Activated CD8-positive, alpha-beta memory T cell treated with anti-CD3 and anti-CD28 coated beads, Interleukin-2, amount 10 ng/mL, durations not matched to agents 7 days and 5 days (primary cell): Measurements from ENCODE around the gene SLC9A9. TPM values are rescaled to one million over a fixed set of nuclear protein-coding genes. Genes with fewer than 3 reads are reported as not detected.

ENCODE experiments used
- ATAC-seq: fragments of 150-1000 bp; cut with Tn5 transposase; one replicate; pipeline ENCODE4 v1.10.0; 2021; ENCODE audit warnings: moderate library complexity
- CTCF ChIA-PET: fragments of 350-600 bp; sonication (Branson Sonifier 250); formaldehyde crosslinking; loops from one replicate; lab custom pipeline; 2021; ENCODE audit warnings: antibody characterized with exemption; lab: Charles Lee
- DNase-seq: peaks from one replicate; pipeline ENCODE4 v3.0.0-alpha.2; 2020
- H3K27ac Mint-ChIP-seq: one replicate; pipeline ENCODE4 v1.8.0; 2021; ENCODE audit warnings: mild to moderate bottlenecking, mixed read lengths
- H3K27me3 Mint-ChIP-seq: one replicate; pipeline ENCODE4 v1.8.0; 2021; ENCODE audit warnings: mixed read lengths
- H3K36me3 Mint-ChIP-seq: one replicate; pipeline ENCODE4 v1.8.0; 2021; ENCODE audit warnings: mild to moderate bottlenecking, mixed read lengths
- H3K4me1 Mint-ChIP-seq: one replicate; pipeline ENCODE4 v1.8.0; 2021; ENCODE audit warnings: mixed read lengths
- H3K4me3 Mint-ChIP-seq: one replicate; pipeline ENCODE4 v1.8.0; 2021; ENCODE audit warnings: mild to moderate bottlenecking, moderate library complexity, mixed read lengths
- H3K9me3 Mint-ChIP-seq: one replicate; pipeline ENCODE4 v1.8.0; 2022; ENCODE audit warnings: low read depth, mixed read lengths
- total RNA-seq, 2 experiments: library from RNA; stranded (reverse); gene quantifications; one replicate each; pipeline ENCODE4 v1.2.3, GENCODE V29; 2021

SLC9A9 gene
- total RNA-seq, 2 experiments from 2014 or later, result 6.8 to 10.8 TPM

DNA sequence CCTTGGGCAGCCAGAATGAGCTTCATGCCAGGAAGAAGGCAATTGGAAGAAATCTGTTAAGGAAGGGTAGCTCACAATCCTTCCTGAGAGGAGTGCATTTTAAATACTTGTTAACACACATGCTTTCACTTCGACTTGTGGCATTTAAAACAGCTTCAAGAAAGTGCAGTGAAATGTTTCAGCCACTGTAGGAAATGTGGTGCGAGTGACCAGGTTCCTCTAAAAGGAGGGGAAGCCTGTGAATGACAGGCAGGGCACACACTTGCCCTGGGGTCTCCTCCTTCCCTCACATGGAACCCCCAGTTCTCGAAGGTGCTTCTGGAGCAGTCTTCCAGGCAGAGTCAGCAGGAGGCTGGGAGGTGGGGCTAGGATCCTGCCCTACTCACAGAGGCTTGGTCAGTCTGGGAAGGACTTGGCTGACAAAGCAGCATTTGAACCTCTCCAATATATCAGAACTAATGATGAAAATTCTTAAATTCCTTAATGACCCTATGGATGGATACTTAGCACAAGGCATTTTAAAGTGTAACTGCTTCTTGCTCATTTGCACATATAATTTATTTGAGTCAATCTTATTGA, 370.1 kb downstream of the SLC9A9 start:
- ATAC-seq, result no peak
- CTCF ChIA-PET, result no interaction called here

DNA sequence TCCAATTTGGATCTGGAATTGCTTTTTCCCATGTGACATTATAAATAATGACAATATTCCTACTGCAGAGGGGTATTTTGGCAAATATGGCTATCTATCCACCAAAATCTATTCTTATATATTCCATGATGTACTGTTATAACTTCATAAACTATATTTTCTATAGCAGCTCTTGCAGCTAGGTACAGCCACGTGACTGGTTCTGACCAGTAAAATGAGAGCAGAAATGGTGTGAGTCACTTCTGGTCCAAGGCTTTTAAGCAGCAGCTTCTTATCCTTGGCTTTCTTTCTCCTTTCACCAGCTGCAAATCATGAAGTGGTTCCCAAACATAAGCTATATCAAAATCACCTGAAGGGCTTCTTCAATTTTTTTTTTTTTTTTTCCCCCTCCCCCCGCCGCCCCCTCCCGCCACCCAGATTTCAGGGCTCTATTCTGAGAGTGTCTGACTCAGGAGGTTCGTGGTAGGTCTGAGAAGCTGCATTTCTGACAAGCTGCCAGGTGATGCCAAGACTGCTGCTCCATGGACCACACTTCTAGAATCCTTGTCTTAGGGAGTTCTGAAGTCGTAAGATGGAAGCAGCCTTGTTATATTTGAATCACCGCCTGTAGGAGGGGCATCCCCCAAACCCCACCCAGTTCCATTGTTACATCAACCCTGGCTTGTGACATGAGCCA, 371.2 kb downstream of the SLC9A9 start:
- CTCF ChIA-PET, result no interaction called here
- no peak for DNase-seq
- H3K27me3 Mint-ChIP-seq, result no peaks in the 10 kb centered on the region

More for the DNA sequence above, 370.1 kb downstream of the SLC9A9 start:
- no peaks in the 10 kb centered on the region for H3K27me3 Mint-ChIP-seq
- H3K4me3 Mint-ChIP-seq, result no peak overlapping the region
- H3K27ac Mint-ChIP-seq, result no peak overlapping the region
- no peaks in the 10 kb centered on the region for H3K9me3 Mint-ChIP-seq
- no peaks in the 10 kb centered on the region for H3K36me3 Mint-ChIP-seq
- no peak for DNase-seq
- H3K4me1 Mint-ChIP-seq, result no peaks in the 10 kb centered on the region

DNA sequence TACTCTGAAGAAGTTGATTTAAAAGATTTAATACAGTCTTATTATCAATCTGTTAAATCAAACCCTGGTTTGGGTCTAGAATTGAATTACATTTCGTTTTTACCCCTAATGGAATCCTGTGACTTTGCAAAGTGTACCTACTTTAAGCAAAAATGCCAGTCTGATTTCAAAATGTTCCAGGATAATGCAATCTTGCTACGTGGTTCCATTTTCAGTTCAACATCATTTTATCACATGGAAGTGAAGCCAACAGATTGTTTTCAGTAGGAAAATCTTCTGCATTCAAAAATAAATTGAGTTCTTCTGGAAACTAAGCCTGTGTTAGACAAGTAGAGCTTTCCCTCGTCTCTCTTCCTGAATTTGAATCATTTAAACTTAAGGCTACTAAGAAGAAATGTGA, 372.3 kb downstream of the SLC9A9 start:
- H3K9me3 Mint-ChIP-seq, result no peaks in the 10 kb centered on the region
- H3K27me3 Mint-ChIP-seq, result no peaks in the 10 kb centered on the region
- ATAC-seq, result no peak
- H3K4me1 Mint-ChIP-seq, result no peaks in the 10 kb centered on the region
- no peak overlapping the region for H3K4me3 Mint-ChIP-seq
- H3K36me3 Mint-ChIP-seq, result no peaks in the 10 kb centered on the region
- CTCF ChIA-PET, result no interaction called here
- no peak for DNase-seq
- no peak overlapping the region for H3K27ac Mint-ChIP-seq

More for the DNA sequence above, 371.2 kb downstream of the SLC9A9 start:
- H3K36me3 Mint-ChIP-seq, result no peaks in the 10 kb centered on the region
- no peaks in the 10 kb centered on the region for H3K4me1 Mint-ChIP-seq
- no peaks in the 10 kb centered on the region for H3K9me3 Mint-ChIP-seq
- H3K4me3 Mint-ChIP-seq, result no peak overlapping the region
- H3K27ac Mint-ChIP-seq, result no peak overlapping the region
- ATAC-seq, result no peak

DNA sequence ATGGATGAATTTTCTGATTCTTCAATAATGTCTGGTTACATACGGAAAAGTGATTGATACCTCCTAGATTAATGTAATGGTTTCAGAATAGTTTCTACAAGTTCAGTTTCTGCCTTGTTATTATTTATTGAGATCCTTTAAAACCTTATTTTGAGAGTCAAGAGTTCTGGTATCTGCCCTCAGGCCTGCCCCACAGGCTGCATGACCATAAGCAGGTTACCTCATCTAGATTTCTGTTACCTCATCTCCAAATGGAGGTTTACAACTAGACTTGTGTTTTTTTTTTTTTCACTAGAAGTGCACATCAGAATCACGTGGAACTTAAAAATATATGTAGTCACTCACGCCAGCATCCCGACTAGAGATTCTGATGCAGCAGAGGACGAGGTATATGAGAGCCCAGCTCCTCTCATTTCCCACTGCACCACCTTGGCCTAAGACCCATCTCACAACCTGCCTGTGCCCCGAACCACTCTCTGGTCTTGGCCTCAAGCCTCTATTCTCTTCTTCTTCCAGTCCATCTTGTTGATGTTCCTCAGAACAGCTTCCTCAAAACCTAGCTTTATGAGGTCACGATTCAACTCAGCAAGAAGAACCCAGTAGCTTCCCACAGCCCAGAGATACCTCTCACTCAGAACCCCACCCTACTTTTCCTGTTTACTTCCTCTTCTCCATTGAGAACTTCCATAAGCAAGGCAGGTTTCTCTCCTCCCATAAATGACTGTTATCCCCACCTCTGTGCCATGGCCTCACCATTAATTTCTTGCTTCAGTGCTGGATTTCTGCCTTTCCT, 375.3 kb downstream of the SLC9A9 start:
- Mint-ChIP-seq H3K4me1 (no peaks in the 10 kb centered on the region), H3K4me3 (no peak overlapping the region), H3K27ac (no peak overlapping the region), H3K27me3 (no peaks in the 10 kb centered on the region), H3K9me3 (no peaks in the 10 kb centered on the region), H3K36me3 (no peaks in the 10 kb centered on the region)
- DNase-seq (no peak), ATAC-seq (no peak)
- CTCF ChIA-PET, result no interaction called here

DNA sequence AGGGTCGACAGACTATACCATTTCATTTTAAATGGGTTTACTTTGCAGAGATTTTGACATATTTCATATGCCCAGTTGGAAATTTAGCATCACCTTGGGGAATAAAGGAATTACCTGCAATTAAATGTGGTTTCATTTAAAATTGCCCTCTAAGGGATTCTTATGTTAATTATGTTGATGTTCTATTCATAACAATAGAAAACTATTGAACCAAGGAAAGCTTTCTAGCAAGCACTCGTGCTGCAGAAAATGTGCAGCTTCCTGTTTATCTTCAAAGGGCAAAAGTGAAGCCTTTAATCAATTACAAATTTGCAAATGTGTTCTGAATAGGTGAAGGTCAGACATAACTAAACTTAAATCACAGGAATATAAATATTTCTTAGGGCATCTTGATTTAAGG, 376.6 kb downstream of the SLC9A9 start:
- no peaks in the 10 kb centered on the region for H3K4me1 Mint-ChIP-seq
- H3K27ac Mint-ChIP-seq, result no peak overlapping the region
- no peaks in the 10 kb centered on the region for H3K36me3 Mint-ChIP-seq
- H3K27me3 Mint-ChIP-seq, result no peaks in the 10 kb centered on the region
- H3K4me3 Mint-ChIP-seq, result no peak overlapping the region
- H3K9me3 Mint-ChIP-seq, result no peaks in the 10 kb centered on the region
- CTCF ChIA-PET, result no interaction called here
- ATAC-seq (no peak), DNase-seq (no peak)

DNA sequence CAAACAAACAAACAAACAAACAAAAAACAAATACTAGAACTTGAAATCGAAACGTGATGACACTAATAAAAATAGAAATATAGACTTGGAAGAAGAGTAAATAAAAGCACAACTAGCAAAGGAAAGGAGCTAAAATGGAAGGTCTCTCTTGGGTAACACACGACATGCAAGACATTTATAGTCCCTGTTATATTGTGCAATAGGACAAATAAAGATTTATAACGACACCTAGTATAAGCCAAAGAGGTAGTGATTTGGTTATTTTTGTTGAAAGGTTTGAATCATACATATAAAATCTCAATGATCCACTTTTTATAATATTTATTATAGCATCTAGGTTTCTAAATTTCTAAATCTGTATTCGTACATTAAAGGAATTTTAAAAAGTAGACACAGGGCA, 379.1 kb downstream of the SLC9A9 start:
- CTCF ChIA-PET, result no interaction called here
- H3K9me3 Mint-ChIP-seq, result no peaks in the 10 kb centered on the region
- no peak overlapping the region for H3K27ac Mint-ChIP-seq

DNA sequence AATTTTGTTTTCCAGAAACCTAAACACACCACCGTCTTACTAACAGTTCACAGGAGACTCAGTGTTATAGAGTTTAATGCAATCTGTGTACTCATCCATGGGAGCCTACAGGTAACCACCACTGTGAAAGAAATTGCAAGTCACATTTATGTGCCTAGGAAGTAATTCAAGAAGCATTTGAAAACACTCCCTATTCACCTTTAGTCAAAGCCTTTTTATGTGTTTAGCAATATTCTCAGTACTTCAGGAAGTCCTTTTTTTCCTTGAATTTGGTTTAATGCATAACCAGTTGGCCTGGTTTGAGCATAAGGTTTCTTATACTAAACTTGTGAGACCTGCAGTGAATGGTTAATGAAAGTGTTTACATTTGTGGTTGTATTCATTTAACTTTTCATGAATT, 382.6 kb downstream of the SLC9A9 start:
- CTCF ChIA-PET, result no interaction called here
- Mint-ChIP-seq H3K27me3 (no peaks in the 10 kb centered on the region), H3K4me3 (no peak overlapping the region), H3K36me3 (no peaks in the 10 kb centered on the region), H3K9me3 (no peaks in the 10 kb centered on the region), H3K27ac (no peak overlapping the region), H3K4me1 (no peaks in the 10 kb centered on the region)
- DNase-seq, result no peak
- ATAC-seq, result no peak

More for the DNA sequence above, 379.1 kb downstream of the SLC9A9 start:
- H3K27me3 Mint-ChIP-seq, result no peaks in the 10 kb centered on the region
- no peaks in the 10 kb centered on the region for H3K36me3 Mint-ChIP-seq
- H3K4me3 Mint-ChIP-seq, result no peak overlapping the region
- no peaks in the 10 kb centered on the region for H3K4me1 Mint-ChIP-seq
- DNase-seq (no peak), ATAC-seq (no peak)

DNA sequence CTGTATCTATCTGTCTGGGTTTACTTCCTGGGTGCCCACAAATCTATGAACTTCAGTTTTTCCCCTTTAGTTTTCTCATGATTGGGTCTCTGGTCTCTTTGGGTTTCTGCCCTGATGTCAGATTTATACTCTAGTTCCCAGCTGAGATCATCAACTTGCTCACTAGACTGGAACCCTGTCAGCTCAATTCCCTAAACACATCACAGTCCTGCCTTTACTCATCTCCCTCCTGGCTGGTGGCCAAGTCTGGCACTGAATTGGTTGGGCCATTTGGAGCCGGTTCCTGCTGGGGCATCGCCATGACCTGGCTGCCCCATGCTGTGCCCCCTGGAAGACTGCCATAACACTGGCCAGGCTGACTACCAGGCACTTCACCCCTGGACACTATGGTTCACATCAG, 383.4 kb downstream of the SLC9A9 start:
- CTCF ChIA-PET, result no interaction called here

DNA sequence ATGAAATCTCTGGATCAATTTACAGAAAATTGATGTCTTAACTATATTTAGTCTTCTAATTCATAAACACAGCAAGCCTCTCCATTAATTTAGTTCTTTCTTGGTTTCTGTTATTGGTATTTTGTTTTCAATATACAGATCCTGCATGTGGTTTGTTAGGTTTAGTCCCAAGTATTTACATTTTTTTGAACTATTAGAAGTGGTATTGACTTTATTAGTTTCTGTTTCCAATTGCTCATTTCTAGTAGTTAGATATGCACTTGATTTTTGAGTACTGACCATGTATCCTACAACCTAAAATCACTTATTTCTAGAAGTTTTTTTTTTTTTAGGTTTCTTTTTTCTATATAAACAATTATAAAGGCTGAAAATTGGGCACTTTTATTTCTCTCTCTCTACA, 392.8 kb downstream of the SLC9A9 start:
- H3K27ac Mint-ChIP-seq, result no peak overlapping the region
- H3K36me3 Mint-ChIP-seq, result peaks cover 2% of the 10 kb centered on the region
- H3K27me3 Mint-ChIP-seq, result peaks cover 2% of the 10 kb centered on the region
- CTCF ChIA-PET, result no interaction called here
- no peaks in the 10 kb centered on the region for H3K4me1 Mint-ChIP-seq
- peaks cover 5% of the 10 kb centered on the region for H3K9me3 Mint-ChIP-seq
- no peak for ATAC-seq
- H3K4me3 Mint-ChIP-seq, result no peak overlapping the region
- no peak for DNase-seq

More for the DNA sequence above, 383.4 kb downstream of the SLC9A9 start:
- no peaks in the 10 kb centered on the region for H3K4me1 Mint-ChIP-seq
- no peak for DNase-seq
- ATAC-seq, result no peak
- no peak overlapping the region for H3K27ac Mint-ChIP-seq
- no peaks in the 10 kb centered on the region for H3K27me3 Mint-ChIP-seq
- H3K9me3 Mint-ChIP-seq, result no peaks in the 10 kb centered on the region
- no peak overlapping the region for H3K4me3 Mint-ChIP-seq
- no peaks in the 10 kb centered on the region for H3K36me3 Mint-ChIP-seq

DNA sequence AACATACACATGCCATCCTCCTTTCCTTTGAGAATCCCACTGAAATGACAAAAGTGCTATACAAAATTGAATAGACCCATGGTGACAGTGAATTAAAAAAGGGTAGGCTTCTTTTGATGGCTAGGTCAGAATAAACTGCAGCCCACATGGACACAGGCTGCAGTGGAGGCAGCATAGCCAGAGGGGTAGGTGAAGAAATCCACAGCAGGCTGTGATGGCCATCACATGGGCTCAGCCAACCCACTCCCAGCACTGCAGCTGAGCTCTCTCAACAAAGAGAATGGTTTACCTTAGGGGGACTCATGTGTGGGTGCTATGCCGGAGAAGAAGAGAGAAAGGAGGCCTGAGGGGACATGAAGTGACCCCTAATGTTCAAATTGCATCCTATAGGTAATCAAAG, 397.6 kb downstream of the SLC9A9 start:
- H3K9me3 Mint-ChIP-seq, result no peaks in the 10 kb centered on the region
- ATAC-seq, result peak; percentile 39
- peaks cover 3% of the 10 kb centered on the region for H3K27me3 Mint-ChIP-seq
- CTCF ChIA-PET, result no interaction called here
- no peak overlapping the region for H3K27ac Mint-ChIP-seq
- H3K4me1 Mint-ChIP-seq, result no peaks in the 10 kb centered on the region
- no peaks in the 10 kb centered on the region for H3K36me3 Mint-ChIP-seq
- H3K4me3 Mint-ChIP-seq, result no peak overlapping the region
- DNase-seq, result no peak

DNA sequence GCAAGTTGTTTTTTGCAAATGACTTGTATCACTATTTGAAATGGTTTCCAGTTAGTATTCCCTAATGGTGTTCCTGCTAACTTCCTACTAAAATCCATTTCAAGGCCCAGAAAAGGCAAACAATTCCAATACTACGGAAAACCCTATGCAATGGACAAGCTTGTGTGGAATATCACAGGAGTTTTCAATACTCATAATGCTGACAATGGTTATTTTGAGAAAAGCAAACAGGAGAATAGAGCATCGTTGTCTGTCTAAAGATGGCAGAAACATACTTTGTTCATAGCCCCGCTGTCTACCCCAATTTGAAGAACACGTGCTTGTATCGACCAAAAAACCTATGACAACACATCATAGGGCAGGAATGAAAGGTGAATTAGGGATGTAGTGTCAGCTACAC, 400.8 kb downstream of the SLC9A9 start:
- Mint-ChIP-seq H3K4me1 (peaks cover 19% of the 10 kb centered on the region), H3K27ac (no peak overlapping the region), H3K4me3 (no peak overlapping the region), H3K27me3 (peaks cover 3% of the 10 kb centered on the region), H3K9me3 (no peaks in the 10 kb centered on the region), H3K36me3 (no peaks in the 10 kb centered on the region)
- ATAC-seq (no peak), DNase-seq (no peak)
- CTCF ChIA-PET, result interaction anchor here (1.4 kb wide), 1 partner anchor 326 kb away, joined by 4 read pairs; no protein-coding TSS in a partner anchor

DNA sequence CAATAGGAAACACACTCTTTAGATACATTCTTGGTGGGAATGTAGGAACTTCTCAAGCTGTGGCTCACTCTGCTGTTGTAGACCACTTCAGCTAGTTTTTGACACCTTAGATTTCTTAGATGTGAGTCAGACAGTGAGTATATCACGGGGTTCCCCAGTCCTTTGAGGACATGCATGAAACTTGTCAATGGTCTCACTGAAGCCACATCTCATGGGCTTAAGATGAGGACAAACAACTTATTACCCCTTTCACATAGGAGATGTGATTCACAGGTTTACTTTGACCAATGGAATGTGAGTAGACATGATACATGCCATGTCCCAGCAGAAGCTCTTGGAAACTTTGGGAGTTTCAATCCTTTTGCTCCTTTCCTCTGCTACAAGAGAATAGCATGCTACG, 403.1 kb downstream of the SLC9A9 start:
- no peak overlapping the region for H3K27ac Mint-ChIP-seq
- H3K27me3 Mint-ChIP-seq, result no peaks in the 10 kb centered on the region
- no peak overlapping the region for H3K4me3 Mint-ChIP-seq
- ATAC-seq, result peak; percentile 37
- no peaks in the 10 kb centered on the region for H3K36me3 Mint-ChIP-seq
- CTCF ChIA-PET, result interaction anchor here (1.4 kb wide), 1 partner anchor 11 kb away, joined by 4 read pairs; no protein-coding TSS in a partner anchor
- no peaks in the 10 kb centered on the region for H3K9me3 Mint-ChIP-seq
- H3K4me1 Mint-ChIP-seq, result peaks cover 19% of the 10 kb centered on the region
- DNase-seq, result no peak

DNA sequence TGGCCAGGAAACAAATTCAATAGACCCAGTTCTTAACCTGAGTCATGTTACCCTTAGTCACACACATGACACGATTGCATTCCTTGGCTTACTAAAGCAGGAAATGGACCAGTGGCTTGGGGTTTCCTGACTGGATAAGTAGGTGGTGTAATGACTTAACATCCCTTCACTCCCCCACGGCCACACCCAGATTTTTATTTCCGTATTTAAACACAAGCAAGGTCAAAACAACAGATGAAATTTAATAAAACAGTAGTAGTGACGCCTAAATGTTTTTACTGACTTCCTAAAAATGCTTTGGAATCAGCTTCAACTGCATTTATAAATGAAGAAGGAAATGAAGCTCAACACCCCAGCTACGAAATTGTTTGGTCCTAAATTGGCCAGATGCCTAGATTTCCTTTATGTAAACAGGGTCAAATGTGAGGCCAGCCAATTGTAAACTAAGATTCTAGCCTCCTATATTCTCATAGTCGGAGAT, 404.4 kb downstream of the SLC9A9 start:
- CTCF ChIA-PET, result interaction anchor here (0.6 kb wide), 1 partner anchor 10 kb away, joined by 3 read pairs; no protein-coding TSS in a partner anchor
- Mint-ChIP-seq H3K9me3 (no peaks in the 10 kb centered on the region), H3K4me3 (no peak overlapping the region), H3K4me1 (peaks cover 19% of the 10 kb centered on the region), H3K27me3 (no peaks in the 10 kb centered on the region), H3K36me3 (no peaks in the 10 kb centered on the region), H3K27ac (peak overlapping the region; percentile 22)
- ATAC-seq (peak; percentile 67), DNase-seq (peak; percentile 68)
